ENCODE data around the gene DSG2. TPM values are rescaled to one million over a fixed set of nuclear protein-coding genes. Genes with fewer than 3 reads are reported as not detected.
A peak's percentile ranks its signal among the peaks of the same experiment; 100 is the strongest.

DSG2 gene
- total RNA-seq, 1 experiment from 2014 or later: 123 TPM

DNA sequence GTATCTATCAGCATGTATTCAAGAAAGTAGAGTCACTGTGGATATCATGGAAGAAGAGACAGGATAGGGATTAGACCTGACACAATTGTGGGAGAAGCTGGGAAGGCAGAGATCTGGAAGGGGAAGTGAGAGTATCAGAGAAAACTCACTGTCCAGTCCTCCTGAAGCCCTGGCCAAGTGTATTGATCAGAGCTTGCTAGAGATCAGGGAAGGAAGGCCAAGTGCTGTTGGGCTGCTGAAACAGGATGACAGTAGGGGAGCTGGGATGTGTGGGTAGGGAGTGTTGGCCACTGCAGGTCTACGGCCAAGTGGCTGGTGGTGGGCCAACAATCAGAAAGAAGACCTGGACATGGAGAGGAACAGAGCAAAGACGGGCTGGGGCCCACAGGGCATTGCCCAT, 67.4 kb downstream of the DSG2 start:
- intact Hi-C loops (cut with micrococcal nuclease): no loop called here
- H3K9ac ChIP-seq (ENCODE audit: low read length): no peak overlapping the region
- H3K79me2 ChIP-seq (ENCODE audit: insufficient read depth, low read length): no peaks in the 10 kb centered on the region
- CTCF ChIA-PET: interaction anchor here (1.0 to 1.1 kb wide), 2 partner anchors 140 to 255 kb away, joined by 3 read pairs; no protein-coding TSS in a partner anchor
- no peak overlapping the region for H3K4me2 ChIP-seq (ENCODE audit: low read length)
- TF ChIP-seq SRF (IDR thresholded peaks at IDR 0.05; ENCODE audit: low read depth): no peak
- TF ChIP-seq JUND (IDR thresholded peaks at IDR 0.05): no peak
- no peak for TF ChIP-seq YY1 (IDR thresholded peaks at IDR 0.05; ENCODE audit: extremely low read depth, insufficient replicate concordance, low read depth, low read length)
- no peak for TF ChIP-seq SIN3A (IDR thresholded peaks at IDR 0.05; ENCODE audit: low read depth)
- no peaks in the 10 kb centered on the region for H3K9me2 ChIP-seq (ENCODE audit: insufficient read depth)
- H4K20me1 ChIP-seq (ENCODE audit: insufficient read depth): no peaks in the 10 kb centered on the region
- POLR2A ChIA-PET: no interaction called here
- no peak overlapping the region for H3K4me3 ChIP-seq (replicated peaks in 1 of 2; ENCODE audit: low read depth in 1 of 2, low read length in 2 of 2)
- H3K27me3 ChIP-seq (ENCODE audit: insufficient read depth, low read length): no peaks in the 10 kb centered on the region
- no TSS peak for BruUV-seq (replicated peaks)
- no peak for ATAC-seq
- no peaks in the 10 kb centered on the region for H3K9me3 ChIP-seq (ENCODE audit: control insufficient read depth in 1 of 2, insufficient read depth in 1 of 2, low read depth in 1 of 2, low read length in 2 of 2)
- H3K27ac ChIP-seq (ENCODE audit: low read depth, low read length): no peak overlapping the region
- no peaks in the 10 kb centered on the region for H3K4me1 ChIP-seq (ENCODE audit: control insufficient read depth in 1 of 2, insufficient read depth in 2 of 2, low read length in 2 of 2)
- no peak for DNase-seq (ENCODE audit: low read depth, low spot score)
- no peak overlapping the region for H2AFZ ChIP-seq (ENCODE audit: low read depth, low read length, poor library complexity, severe bottlenecking)
- RAD21 ChIA-PET (ENCODE audit: low non-redundant PET in 1 of 2, low total read pairs in 2 of 2, uncharacterized antibody in 2 of 2, unreplicated experiment in 2 of 2): no interaction called here
- no peaks in the 10 kb centered on the region for H3K36me3 ChIP-seq (ENCODE audit: control insufficient read depth in 1 of 2, insufficient read depth in 2 of 2, low read length in 2 of 2)

DNA sequence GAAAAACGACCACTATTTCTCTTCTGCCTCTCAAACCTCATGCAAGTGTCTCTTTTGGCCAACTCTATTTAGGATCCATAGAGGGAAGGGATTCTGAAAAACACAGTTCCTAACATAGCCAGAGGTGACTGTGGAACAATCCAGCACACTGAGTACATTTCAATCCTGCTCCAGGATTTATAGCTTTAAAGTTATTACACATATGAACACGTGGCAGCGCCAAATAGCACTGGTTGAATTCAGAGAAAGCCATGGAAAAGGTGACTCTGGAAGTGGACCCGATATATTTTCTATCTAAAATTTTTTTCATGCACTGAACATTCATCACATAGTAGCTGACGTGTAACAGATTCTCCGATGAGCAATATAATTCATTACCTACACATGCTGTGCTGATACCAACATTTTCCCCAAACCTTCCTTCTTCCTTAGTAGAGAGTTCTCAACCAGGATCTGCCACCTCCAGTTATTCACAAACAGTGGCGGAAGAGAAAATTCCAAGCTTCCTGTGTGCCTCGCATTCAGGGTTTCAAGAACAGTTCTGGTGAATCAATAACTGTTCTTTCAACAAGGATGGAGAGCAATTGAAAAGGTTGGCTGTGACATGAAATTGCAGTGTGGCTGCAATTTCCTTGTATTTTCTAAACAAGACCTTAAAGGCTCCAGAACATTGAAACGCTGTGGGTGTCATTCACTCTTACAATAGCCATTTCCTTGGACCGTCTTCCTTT, 68.0 kb downstream of the DSG2 start:
- ChIA-PET POLR2A (no interaction called here), CTCF (interaction anchor here (1.0 to 1.1 kb wide), 2 partner anchors 141 to 254 kb away, joined by 3 read pairs; no protein-coding TSS in a partner anchor), RAD21 (ENCODE audit: low non-redundant PET in 1 of 2, low total read pairs in 2 of 2, uncharacterized antibody in 2 of 2, unreplicated experiment in 2 of 2) (no interaction called here)
- no peak for TF ChIP-seq YY1 (IDR thresholded peaks at IDR 0.05; ENCODE audit: extremely low read depth, insufficient replicate concordance, low read depth, low read length)
- peak; percentile 43; the same call in 1 of the 2 replicates for TF ChIP-seq RAD21 (IDR thresholded peaks at IDR 0.05; ENCODE audit: low read depth)
- TF ChIP-seq, protein P1, sequence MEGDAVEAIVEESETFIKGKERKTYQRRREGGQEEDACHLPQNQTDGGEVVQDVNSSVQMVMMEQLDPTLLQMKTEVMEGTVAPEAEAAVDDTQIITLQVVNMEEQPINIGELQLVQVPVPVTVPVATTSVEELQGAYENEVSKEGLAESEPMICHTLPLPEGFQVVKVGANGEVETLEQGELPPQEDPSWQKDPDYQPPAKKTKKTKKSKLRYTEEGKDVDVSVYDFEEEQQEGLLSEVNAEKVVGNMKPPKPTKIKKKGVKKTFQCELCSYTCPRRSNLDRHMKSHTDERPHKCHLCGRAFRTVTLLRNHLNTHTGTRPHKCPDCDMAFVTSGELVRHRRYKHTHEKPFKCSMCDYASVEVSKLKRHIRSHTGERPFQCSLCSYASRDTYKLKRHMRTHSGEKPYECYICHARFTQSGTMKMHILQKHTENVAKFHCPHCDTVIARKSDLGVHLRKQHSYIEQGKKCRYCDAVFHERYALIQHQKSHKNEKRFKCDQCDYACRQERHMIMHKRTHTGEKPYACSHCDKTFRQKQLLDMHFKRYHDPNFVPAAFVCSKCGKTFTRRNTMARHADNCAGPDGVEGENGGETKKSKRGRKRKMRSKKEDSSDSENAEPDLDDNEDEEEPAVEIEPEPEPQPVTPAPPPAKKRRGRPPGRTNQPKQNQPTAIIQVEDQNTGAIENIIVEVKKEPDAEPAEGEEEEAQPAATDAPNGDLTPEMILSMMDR (IDR thresholded peaks at IDR 0.05 in 2 of 3, conservative IDR thresholded peaks at IDR 0.05 in 1 of 3; ENCODE audit: borderline replicate concordance in 1 of 3, insufficient read depth in 1 of 3, low read depth in 2 of 3, low read length in 2 of 3): peak in 1 of 3 experiments; percentile 19; a peak in 1 of 6 replicates
- H3K9me2 ChIP-seq (ENCODE audit: insufficient read depth): no peaks in the 10 kb centered on the region
- ATAC-seq (no peak), DNase-seq (ENCODE audit: low read depth, low spot score) (no peak)
- H3K36me3 ChIP-seq (ENCODE audit: control insufficient read depth in 1 of 2, insufficient read depth in 2 of 2, low read length in 2 of 2): no peaks in the 10 kb centered on the region
- no peaks in the 10 kb centered on the region for H4K20me1 ChIP-seq (ENCODE audit: insufficient read depth)
- no peaks in the 10 kb centered on the region for H3K4me1 ChIP-seq (ENCODE audit: control insufficient read depth in 1 of 2, insufficient read depth in 2 of 2, low read length in 2 of 2)
- no peaks in the 10 kb centered on the region for H3K9me3 ChIP-seq (ENCODE audit: control insufficient read depth in 1 of 2, insufficient read depth in 1 of 2, low read depth in 1 of 2, low read length in 2 of 2)
- H2AFZ ChIP-seq (ENCODE audit: low read depth, low read length, poor library complexity, severe bottlenecking): no peak overlapping the region
- H3K27ac ChIP-seq (ENCODE audit: low read depth, low read length): no peak overlapping the region
- no TSS peak for BruUV-seq (replicated peaks)
- H3K79me2 ChIP-seq (ENCODE audit: insufficient read depth, low read length): no peaks in the 10 kb centered on the region
- no peaks in the 10 kb centered on the region for H3K27me3 ChIP-seq (ENCODE audit: insufficient read depth, low read length)
- intact Hi-C loops (cut with micrococcal nuclease): no loop called here
- H3K4me2 ChIP-seq (ENCODE audit: low read length): no peak overlapping the region
- H3K4me3 ChIP-seq (replicated peaks in 1 of 2; ENCODE audit: low read depth in 1 of 2, low read length in 2 of 2): no peak overlapping the region
- no peak overlapping the region for H3K9ac ChIP-seq (ENCODE audit: low read length)

All from HCT116 (cell line).